ENCODE results near the gene MINK1. TPM values are rescaled to one million over a fixed set of nuclear protein-coding genes. Genes with fewer than 3 reads are reported as not detected.
"Not testable (repeated sequence)": the region's sequence is repeated elsewhere in the genome, so short reads cannot be mapped to it uniquely, and the experiment has no call there.

The MINK1 gene
- total RNA-seq, 1 donor from 2014 or later = 74.7 TPM

DNA sequence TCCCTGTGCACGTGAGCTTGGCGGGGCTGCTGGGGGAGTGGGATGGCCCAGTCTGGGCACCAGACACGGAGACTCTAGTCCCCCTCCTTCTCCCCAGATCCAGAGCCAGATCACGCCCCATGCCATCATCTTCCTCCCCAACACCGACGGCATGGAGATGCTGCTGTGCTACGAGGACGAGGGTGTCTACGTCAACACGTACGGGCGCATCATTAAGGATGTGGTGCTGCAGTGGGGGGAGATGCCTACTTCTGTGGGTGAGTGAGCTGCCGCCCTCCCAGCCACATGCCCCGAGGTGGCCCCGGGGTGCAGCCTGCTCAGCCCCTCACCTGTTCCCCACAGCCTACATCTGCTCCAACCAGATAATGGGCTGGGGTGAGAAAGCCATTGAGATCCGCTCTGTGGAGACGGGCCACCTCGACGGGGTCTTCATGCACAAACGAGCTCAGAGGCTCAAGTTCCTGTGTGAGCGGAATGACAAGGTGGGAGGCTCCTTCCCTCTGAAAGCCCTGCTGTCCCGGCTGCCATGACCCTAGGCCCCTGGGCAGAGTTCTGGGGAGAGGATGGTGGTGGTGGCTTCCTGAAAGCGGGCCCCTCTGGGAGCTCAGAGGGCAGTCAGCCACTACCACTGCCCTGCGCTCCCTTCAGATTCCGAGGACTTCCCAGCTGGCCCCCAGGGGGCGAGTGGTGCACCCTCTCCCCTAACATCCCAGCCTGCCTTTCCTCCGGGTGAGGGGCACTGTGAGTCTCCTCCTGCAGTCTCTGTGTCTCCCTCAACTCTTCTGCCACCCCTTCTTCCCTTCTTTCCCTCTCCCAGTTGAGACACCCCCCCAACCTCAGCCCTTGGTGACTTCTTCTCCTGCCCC, 63.4 kb downstream of the MINK1 start:
- DNase-seq (ENCODE audit: extremely low read depth, low read depth, low spot score) = no peak

GRCh38 chr17:4897198-4897687, 64.1 kb downstream of the MINK1 start:
- DNase-seq (ENCODE audit: extremely low read depth, low read depth, low spot score) = no peak

- no peak for DNase-seq (ENCODE audit: extremely low read depth, low read depth, low spot score)
Observed at GRCh38 chr17:4897785-4898184, 64.6 kb downstream of the MINK1 start.

DNA sequence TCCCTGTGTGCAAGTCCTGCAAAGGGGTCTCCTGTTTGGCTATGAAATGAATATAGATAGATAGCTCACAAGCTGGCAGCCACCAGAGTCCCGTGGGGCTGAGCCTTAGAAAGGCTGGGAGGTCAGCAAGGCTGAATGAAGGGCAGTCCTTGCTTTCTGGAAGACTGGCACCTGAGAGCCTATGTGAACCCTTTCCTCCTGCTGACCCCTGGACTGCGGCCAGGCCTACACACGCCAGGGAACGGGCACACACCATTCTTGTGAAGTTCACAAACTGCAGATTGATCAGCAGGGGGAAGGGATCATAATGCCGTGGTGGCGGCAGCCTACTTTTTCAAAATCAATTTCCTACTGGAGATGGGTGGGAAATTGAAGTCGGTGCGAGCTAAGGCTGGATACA, 65.2 kb downstream of the MINK1 start:
- DNase-seq (ENCODE audit: extremely low read depth, low read depth, low spot score) = no peak

DNA sequence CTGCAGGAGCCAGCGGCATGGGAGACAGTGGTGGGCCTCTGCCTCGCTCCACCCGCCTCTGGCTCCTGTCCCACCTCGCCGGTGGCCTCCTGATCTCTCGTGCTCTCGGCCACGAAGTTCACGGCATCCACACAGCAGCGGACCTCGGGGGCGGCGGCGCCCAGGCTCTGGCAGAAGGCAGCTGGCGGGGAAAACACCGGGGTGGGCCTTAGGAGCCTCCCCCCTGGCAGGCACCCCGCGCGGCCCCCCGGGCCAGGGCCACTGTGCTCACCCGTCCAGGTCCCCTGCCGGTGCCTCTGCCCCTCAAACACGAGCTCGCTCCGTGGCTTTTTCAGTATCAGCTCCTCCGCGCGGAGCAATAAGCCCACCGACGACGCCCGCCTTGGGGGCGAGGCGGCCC, 65.8 kb downstream of the MINK1 start:
- no peak for DNase-seq (ENCODE audit: extremely low read depth, low read depth, low spot score)

DNA sequence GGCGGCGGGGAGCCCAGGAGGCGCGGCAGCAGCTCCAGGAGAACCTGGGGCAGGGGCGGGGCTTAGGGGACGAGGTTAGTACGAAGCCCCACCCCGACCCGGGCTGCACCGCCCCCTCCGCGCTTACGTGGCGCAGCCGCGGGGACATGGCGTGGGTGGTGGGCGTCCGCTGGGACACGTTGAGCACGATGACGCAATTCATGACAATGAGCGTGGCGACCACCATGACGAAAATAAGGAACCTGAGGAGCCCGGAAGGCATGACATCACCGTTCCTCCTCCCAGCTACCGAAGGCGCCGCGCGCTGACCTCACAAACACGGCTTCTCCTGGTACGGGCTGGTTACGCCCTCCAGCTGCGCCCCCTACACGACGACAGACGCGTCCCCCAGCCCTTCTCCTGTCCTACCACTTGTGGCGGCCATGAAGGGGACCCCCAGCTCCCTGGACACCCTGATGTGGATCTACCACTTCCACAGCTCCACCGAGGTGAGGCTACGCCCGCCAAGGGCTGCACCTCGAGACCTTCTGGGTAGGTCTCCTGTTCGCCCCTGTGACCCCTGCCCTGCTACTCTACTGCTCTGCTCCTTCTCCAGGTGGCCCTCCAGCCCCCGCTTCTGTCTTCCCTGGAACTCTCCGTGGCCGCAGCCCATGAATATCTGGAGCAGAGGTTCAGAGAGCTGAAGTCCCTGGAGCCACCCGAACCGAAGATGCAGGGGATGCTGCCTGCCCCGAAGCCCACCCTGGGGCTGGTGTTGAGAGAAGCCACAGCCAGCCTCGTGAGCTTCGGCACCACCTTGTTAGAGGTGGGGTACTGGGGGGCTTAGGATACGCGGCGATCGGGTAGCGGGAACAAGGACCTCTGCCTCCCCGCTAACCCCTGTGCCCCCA, 66.4 kb downstream of the MINK1 start, which contains the start of gene C17orf107:
Gene C17orf107 (plus strand): TSS at position 196 of the 890 bp plus-strand sequence. CDS start 227 bp downstream, at position 423.
- no peak for DNase-seq (ENCODE audit: extremely low read depth, low read depth, low spot score)

- DNase-seq (ENCODE audit: extremely low read depth, low read depth, low spot score) = no peak
Observed at GRCh38 chr17:4900231-4901107, 67.3 kb downstream of the MINK1 start.

GRCh38 chr17:4901108-4901647, 68.0 kb downstream of the MINK1 start:
- DNase-seq (ENCODE audit: extremely low read depth, low read depth, low spot score) = no peak

- no peak for DNase-seq (ENCODE audit: extremely low read depth, low read depth, low spot score)
Observed at GRCh38 chr17:4901648-4902344, 68.7 kb downstream of the MINK1 start.

- DNase-seq (ENCODE audit: extremely low read depth, low read depth, low spot score) = no peak
Observed at GRCh38 chr17:4902540-4902939, 69.4 kb downstream of the MINK1 start.

GRCh38 chr17:4903051-4903818, 70.1 kb downstream of the MINK1 start, which contains the start of gene CHRNE:
TSS of gene CHRNE (minus strand) at chr17:4903098. CDS start at chr17:4903063, 35 bp downstream.
- no peak for DNase-seq (ENCODE audit: extremely low read depth, low read depth, low spot score)

- not testable (repeated sequence) for DNase-seq (ENCODE audit: extremely low read depth, low read depth, low spot score)
Observed at GRCh38 chr17:4906642-4907041, 73.5 kb downstream of the MINK1 start.

- DNase-seq (ENCODE audit: extremely low read depth, low read depth, low spot score) = no peak
Observed at GRCh38 chr17:4908301-4908700, 75.2 kb downstream of the MINK1 start.

DNA sequence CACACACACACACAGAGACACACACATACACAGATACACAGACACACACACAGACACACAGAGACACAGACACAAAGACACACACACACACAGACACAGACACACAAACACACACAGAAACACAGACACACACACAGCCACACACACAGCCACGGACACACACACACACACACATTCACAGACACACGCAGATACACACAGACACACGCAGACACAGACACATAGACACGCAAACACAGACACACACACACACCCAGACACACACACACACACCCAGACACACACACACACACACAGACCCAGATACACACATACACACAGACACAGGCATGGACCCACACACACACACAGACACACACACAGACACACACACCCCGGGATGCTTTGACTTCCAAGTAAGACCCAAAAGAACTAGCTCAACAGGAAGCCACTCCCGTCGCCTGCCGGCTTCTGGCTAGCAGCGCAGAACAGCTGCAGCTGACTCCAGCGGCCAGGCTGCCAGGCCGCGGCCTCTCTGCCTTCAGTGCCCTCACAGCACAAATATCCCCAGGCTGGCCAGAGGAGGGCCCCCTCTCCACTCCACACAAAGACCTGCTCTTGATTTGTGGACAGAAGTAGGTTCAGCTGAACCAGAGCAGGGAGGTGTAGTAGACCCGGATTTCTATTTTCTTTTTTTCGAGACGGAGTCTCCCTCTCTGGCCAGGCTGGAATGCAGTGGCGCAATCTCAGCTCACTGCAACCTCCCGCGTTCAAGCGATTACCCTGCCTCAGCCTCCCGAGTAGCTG, 75.8 kb downstream of the MINK1 start:
- DNase-seq (ENCODE audit: extremely low read depth, low read depth, low spot score) = no peak

GRCh38 chr17:4913994-4914393, 80.9 kb downstream of the MINK1 start:
- no peak for DNase-seq (ENCODE audit: extremely low read depth, low read depth, low spot score)

DNA sequence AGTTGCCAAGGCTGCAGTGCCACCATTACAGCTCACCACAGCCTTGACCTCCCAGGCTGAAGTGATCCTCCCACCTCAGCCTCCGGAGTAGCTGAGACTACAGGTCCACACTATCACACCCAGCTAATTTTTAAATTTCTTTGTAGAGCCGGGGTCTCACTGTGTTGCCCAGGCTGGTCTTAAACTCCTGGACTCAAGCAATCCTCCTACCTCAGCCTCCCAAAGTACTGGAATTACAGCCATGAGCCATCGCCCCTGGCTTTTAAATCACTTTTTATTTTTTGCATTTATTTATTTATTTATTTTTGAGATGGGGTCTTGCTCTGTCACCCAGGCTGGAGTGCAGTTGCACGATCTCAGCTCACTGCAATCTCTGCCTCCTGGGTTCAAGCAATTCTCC, 81.4 kb downstream of the MINK1 start:
- not testable (repeated sequence) for DNase-seq (ENCODE audit: extremely low read depth, low read depth, low spot score)

- DNase-seq (ENCODE audit: extremely low read depth, low read depth, low spot score) = no peak
Observed at GRCh38 chr17:4919511-4920047, 86.4 kb downstream of the MINK1 start.
